HG03521 (cell line): ENCODE data around the gene SCN10A.

Experiments
- ATAC-seq: cut with Tn5 transposase; IDR thresholded peaks from one replicate; pipeline ENCODE4 v1.9.1; 2021; ENCODE audit warnings: mild to moderate bottlenecking, moderate library complexity; ENCODE audit not compliant: unreplicated experiment

The SCN10A gene

GRCh38 chr3:38722781-38723568 is 93.0 kb downstream of the SCN10A start:
- no peak for ATAC-seq

- no peak for ATAC-seq
Measured at GRCh38 chr3:38721207-38721772, 94.7 kb downstream of the SCN10A start.

GRCh38 chr3:38720465-38720864 is 95.6 kb downstream of the SCN10A start:
- ATAC-seq, result no peak

GRCh38 chr3:38717355-38718240 is 98.4 kb downstream of the SCN10A start:
- ATAC-seq, result no peak

- ATAC-seq, result no peak
Measured at GRCh38 chr3:38713121-38713520, 102.9 kb downstream of the SCN10A start.

GRCh38 chr3:38711321-38711720 is 104.7 kb downstream of the SCN10A start:
- no peak for ATAC-seq

GRCh38 chr3:38707730-38708129 is 108.3 kb downstream of the SCN10A start:
- ATAC-seq, result no peak

- no peak for ATAC-seq
Measured at GRCh38 chr3:38706961-38707360, 109.1 kb downstream of the SCN10A start.

- ATAC-seq, result no peak
Measured at GRCh38 chr3:38702231-38702630, 113.8 kb downstream of the SCN10A start.

GRCh38 chr3:38698760-38699159 is 117.3 kb downstream of the SCN10A start:
- ATAC-seq, result no peak

GRCh38 chr3:38698061-38698460 is 118.0 kb downstream of the SCN10A start:
- ATAC-seq, result no peak

GRCh38 chr3:38696034-38696433 is 120.0 kb downstream of the SCN10A start:
- ATAC-seq, result no peak

GRCh38 chr3:38690185-38690584 is 125.8 kb downstream of the SCN10A start:
- ATAC-seq, result no peak

- ATAC-seq, result no peak
Measured at GRCh38 chr3:38689774-38690173, 126.2 kb downstream of the SCN10A start.

- no peak for ATAC-seq
Measured at GRCh38 chr3:38689346-38689745, 126.7 kb downstream of the SCN10A start.

GRCh38 chr3:38687321-38687720 is 128.7 kb downstream of the SCN10A start:
- ATAC-seq, result no peak

GRCh38 chr3:38684546-38684945 is 131.5 kb downstream of the SCN10A start:
- ATAC-seq, result no peak

GRCh38 chr3:38669668-38670067 is 146.3 kb downstream of the SCN10A start:
- no peak for ATAC-seq

GRCh38 chr3:38662544-38662943 is 153.5 kb downstream of the SCN10A start:
- ATAC-seq, result no peak

GRCh38 chr3:38658841-38659240 is 157.2 kb downstream of the SCN10A start:
- ATAC-seq, result no peak

- ATAC-seq, result no peak
Measured at GRCh38 chr3:38657369-38657768, 158.6 kb downstream of the SCN10A start.
